ENCODE measurements around the gene CEP126.

Gene CEP126

DNA sequence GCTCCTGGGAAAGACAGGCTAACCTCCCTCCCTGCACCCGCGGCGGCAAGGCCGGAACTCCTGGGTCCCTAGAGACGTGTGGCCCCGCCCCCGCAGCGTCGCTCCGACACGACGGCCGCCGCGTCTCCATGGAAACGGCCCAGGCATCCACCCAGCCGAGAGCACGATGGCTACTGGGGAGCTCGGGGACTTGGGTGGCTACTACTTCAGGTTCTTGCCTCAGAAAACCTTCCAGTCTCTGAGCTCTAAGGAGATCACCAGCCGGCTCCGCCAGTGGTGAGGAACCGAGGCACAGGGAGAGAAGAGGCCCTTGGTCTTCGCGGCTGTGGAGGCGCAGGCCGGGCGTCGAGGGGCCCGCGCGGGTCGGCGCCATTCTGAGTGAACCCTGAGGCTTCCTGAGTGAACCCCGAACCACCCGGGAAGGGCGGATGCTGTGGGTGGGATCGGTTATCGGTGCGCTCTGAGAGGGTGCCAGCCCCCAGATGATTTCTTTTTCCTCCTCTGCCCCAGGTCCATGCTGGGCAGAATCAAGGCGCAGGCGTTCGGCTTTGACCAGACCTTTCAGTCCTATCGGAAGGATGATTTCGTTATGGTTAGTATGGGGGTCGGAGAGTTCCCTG, 132.6 kb downstream of the CEP126 start, which contains the start of gene CFAP300:
Gene CFAP300, plus strand, starts transcription at position 133 of the 620 bp plus-strand sequence. Its CDS starts 34 bp downstream, at position 167.
- CTCF ChIA-PET: interaction anchor here (1.1 kb wide), 1 partner anchor 14 kb away, joined by 7 read pairs; no protein-coding TSS in a partner anchor
- TF ChIP-seq TARDBP (IDR thresholded peaks at IDR 0.05) (no peak), NFRKB (IDR thresholded peaks at IDR 0.05) (no peak), HDGF (IDR thresholded peaks at IDR 0.05; ENCODE audit: borderline replicate concordance) (no peak), CTBP1 (IDR thresholded peaks at IDR 0.05; ENCODE audit: borderline replicate concordance) (no peak), FOXK2 (IDR thresholded peaks at IDR 0.05) (no peak), L3MBTL2 (conservative IDR thresholded peaks at IDR 0.05) (peak; percentile 83)
- peak; percentile 72 for DNase-seq (ENCODE audit: extremely low spot score)
- POLR2A ChIA-PET: interaction anchor here (0.5 to 0.8 kb wide), 2 partner anchors 96 to 221 kb away, joined by 3 read pairs; no protein-coding TSS in a partner anchor

Data from HEK293T (cell line).